Caki2 (cell line): Measurements from ENCODE around the gene RXRA. TPM values are rescaled to one million over a fixed set of nuclear protein-coding genes. Genes with fewer than 3 reads are reported as not detected.
"Not testable (repeated sequence)": the region's sequence is repeated elsewhere in the genome, so short reads cannot be mapped to it uniquely, and the experiment has no call there.

Experiments
- DNase-seq: peaks from one replicate; pipeline ENCODE4 v3.0.0-alpha.2; 2015; ENCODE audit warnings: low read depth
- in situ Hi-C: cut with HindIII; loops from 2 replicates; pipeline ENCODE4 v1.10.0; 2016; ENCODE audit warnings: low sequenced_read_pairs, low pct_unique_long_range_greater_than_20kb, mixed read lengths
- total RNA-seq: library from RNA; depleted of rRNA; stranded (reverse); fragments of >200 nt; shearing (Covaris generic); gene quantifications from 2 replicates; pipeline ENCODE4 v1.2.3, GENCODE V29; 2014; ENCODE audit warnings: low replicate concordance

The RXRA gene
- total RNA-seq, 1 experiment from 2014 or later, result 20.6 TPM

- no peak for DNase-seq
- in situ Hi-C loops, result no loop called here
These were observed 21.6 kb upstream of the RXRA start for GRCh38 chr9:134304690-134305089.

- no peak for DNase-seq
- in situ Hi-C loops, result no loop called here
These were observed 20.7 kb upstream of the RXRA start for GRCh38 chr9:134305533-134305932.

- DNase-seq, in situ Hi-C loops: not testable (repeated sequence)
These were observed 20.2 kb upstream of the RXRA start for GRCh38 chr9:134306042-134306441.

GRCh38 chr9:134306636-134307600 is 19.3 kb upstream of the RXRA start:
- DNase-seq, result no peak
- in situ Hi-C loops, result no loop called here

DNA sequence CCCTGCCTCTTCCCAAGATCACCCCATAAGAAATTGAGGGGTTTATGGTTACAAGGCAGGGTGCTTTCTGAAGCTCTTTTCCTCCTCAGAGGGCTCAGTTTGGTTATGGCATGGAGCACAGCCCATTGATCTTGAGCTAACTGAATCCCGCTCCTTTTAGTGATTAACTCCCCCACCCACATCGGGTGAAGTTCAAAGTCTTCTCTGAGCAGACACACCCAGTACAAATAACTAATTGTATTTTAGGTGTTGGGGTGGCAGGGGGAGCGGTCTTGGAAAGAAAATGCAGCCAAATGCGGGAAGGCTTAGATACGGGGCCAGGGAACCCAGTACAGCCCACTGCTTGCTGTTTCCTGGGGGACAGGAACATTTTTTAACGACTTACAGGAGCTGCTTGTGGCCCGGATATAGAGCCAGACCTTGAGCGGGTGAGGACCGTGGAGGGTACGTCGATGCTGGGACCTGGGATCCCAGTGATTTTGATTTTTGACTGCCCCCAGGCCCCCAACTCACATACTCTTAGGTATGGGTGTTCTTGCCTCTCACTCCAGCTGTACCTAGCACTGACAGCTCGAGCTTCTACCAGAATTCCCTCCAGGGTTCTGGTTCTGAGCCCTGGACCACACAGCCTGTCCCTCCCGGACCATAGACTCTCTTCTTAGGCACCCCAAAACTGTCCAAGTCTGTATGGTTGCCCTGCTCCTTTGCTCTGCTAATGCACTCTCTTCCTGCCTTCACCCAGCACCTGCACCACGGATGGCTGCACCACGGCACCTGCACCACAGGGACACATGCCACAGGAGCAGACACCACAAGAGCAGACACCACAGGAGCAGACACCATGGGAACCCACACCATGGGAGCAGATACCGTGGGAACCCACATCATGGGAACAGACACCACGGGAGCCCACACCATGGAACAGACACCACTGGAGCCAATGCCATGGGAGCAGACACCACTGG is 18.3 kb upstream of the RXRA start:
- in situ Hi-C loops, result no loop called here
- no peak for DNase-seq

DNA sequence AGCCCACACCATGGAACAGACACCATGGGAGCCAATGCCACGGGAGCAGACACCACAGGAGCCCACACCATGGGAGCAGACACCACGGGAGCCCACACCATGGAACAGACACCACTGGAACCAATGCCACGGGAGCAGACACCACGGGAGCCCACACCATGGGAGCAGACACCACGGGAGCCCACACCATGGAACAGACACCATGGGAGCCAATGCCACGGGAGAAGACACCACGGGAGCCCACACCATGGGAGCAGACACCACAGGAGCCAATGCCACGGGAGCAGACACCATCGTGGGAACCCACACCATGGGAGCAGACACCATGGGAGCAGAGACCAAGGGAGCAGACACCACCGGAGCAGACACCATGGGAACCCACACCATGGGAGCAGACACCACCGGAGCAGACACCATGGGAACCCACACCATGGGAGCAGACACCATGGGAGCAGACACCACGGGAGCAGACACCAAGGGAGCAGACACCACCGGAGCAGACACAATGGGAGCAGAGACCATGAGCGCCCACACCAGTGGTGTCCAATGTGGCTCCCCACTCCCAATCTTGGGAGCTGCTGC is 17.5 kb upstream of the RXRA start:
- DNase-seq, in situ Hi-C loops: not testable (repeated sequence)

DNA sequence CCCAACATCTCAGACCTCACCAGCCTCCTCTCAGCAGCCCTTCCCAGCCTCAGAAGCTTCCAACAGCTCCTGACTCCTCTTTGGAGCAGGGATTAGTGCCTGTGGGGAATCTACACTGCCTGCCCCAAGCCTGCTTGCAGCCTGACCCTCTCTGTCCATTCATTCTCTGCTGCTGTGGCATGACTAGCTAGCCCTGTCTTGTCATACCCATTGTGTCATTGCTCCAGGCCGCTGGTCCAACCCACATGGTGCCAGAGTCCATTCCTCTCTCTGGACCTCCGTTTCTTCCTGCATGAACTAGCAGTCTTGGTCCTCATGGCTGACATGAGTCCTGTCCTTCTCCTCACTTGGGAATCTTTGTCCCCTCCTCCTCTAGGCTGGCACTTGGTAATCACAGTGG is 12.8 kb upstream of the RXRA start:
- no peak for DNase-seq
- in situ Hi-C loops, result no loop called here

- in situ Hi-C loops, result no loop called here
- no peak for DNase-seq
These were observed 12.0 kb upstream of the RXRA start for GRCh38 chr9:134314039-134314949.

- in situ Hi-C loops, result no loop called here
- DNase-seq, result no peak
These were observed 11.1 kb upstream of the RXRA start for GRCh38 chr9:134314950-134315715.

- in situ Hi-C loops, result no loop called here
- no peak for DNase-seq
These were observed 10.4 kb upstream of the RXRA start for GRCh38 chr9:134315716-134316448.

DNA sequence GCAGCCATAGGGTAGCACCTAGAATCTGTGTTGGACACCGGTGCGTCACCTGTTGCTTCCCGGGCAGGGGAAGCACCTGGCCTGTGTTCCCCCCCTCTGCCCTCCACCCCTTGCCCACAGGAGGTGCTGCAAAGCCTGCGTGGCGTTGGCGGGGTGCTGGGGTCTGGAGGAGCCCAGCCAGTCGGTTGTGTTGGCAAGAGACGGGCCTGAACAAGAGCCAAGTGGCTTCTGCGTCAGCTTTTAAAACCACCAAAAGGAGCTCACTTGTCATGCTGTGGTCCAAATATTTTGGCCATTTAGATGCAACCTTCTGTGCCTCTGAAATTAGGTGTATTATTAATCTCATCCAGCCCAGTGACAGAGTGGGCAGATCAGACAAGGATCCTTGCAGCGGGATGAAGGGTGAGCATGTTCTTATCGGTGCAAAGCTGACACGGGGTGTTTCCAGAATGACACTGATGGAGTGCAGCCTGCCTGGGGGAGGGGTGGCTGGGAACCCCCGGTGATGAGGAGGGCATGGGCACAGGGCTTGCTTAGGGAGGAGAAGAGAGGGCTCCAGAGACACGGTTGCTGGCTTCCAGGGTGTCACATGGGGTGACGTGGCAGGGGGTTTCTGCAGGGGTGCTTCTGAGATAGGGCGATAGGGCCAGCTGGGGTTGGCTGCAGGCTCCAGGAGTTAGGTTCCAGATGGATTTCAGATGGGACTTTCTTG is 9.7 kb upstream of the RXRA start:
- no peak for DNase-seq
- in situ Hi-C loops, result no loop called here

DNA sequence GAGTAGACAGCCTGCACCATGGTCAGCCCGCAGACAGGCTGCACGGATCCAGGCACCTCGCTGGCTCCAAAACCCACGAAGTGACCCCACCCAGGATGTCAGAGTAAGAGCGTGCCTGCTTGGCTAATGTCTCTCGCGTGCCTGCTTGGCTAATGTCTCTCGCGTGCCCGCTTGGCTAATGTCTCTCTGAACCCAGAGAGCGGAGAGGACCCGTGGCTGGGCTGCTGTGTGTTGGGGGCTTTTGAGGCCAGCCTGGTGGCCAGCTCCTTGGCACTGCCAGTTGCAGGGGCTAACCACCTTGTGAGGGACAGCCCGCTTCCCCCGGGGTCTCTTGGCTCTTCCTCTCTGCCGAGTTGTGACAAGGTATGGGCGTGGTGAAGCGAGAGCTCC is 8.9 kb upstream of the RXRA start:
- no peak for DNase-seq
- in situ Hi-C loops, result no loop called here

DNA sequence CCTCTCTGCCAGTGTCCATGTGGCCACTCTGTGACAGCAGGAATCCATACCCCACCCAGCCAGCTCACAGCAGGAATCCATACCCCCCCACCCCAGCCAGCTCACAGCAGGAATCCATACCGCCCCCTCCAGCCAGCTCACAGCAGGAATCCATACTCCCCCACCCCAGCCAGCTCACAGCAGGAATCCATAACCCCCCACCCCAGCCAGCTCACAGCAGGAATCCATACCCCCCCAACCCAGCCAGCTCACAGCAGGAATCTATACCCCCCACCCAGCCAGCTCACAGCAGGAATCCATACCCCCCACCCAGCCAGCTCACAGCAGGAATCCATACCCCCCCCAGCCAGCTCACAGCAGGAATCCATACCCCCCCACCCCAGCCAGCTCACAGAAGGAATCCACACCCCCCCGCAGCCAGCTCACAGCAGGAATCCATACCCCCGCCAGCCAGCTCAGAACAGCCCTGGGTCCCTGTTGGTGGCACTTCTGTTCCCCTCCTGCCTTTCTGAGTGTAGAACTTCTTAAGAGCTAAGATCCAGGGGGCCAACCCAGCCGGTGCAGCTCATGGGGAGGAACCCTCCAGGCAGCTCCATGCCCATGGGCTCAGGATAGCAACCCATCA is 8.4 kb upstream of the RXRA start:
- DNase-seq, result no peak
- in situ Hi-C loops, result no loop called here

- in situ Hi-C loops, result no loop called here
- no peak for DNase-seq
These were observed 7.8 kb upstream of the RXRA start for GRCh38 chr9:134318481-134318891.

DNA sequence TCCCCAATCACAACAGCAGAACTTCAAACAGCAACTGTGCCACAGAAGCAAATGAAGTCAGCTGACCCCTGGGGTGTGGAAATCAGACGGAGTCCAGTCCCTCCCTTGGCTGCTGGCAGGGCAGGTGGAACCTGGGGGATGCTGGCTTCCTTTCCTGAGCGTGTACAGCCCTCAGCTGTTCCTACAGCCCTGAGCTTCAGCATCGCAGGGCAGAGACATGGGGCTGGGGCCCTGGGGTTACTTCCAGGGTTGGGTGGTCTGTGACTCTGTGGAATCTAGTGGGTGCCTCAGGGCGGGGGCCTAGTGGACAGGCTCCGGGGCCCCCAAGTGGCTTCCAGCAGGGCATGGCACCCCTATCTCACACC is 7.3 kb upstream of the RXRA start:
- no peak for DNase-seq
- in situ Hi-C loops, result no loop called here
